ENCODE results near the gene TSKU.
"Not testable (repeated sequence)": the region's sequence is repeated elsewhere in the genome, so short reads cannot be mapped to it uniquely, and the experiment has no call there.

Gene TSKU

GRCh38 chr11:76783896-76784813, 999 bp downstream of the TSKU start:
- DNase-seq (ENCODE audit: low read depth): peak; percentile 62

GRCh38 chr11:76785513-76785912, 2.4 kb downstream of the TSKU start:
- H3K4me3 ChIP-seq (ENCODE audit: low read depth, low read length): peak overlapping the region; percentile 95
- no peak for DNase-seq (ENCODE audit: low read depth)

More at GRCh38 chr11:76783896-76784813, 999 bp downstream of the TSKU start:
- peak overlapping the region; percentile 95 for H3K4me3 ChIP-seq (ENCODE audit: low read depth, low read length)

GRCh38 chr11:76786016-76786415, 2.9 kb downstream of the TSKU start:
- no peak overlapping the region for H3K4me3 ChIP-seq (ENCODE audit: low read depth, low read length)
- DNase-seq (ENCODE audit: low read depth): no peak

DNA sequence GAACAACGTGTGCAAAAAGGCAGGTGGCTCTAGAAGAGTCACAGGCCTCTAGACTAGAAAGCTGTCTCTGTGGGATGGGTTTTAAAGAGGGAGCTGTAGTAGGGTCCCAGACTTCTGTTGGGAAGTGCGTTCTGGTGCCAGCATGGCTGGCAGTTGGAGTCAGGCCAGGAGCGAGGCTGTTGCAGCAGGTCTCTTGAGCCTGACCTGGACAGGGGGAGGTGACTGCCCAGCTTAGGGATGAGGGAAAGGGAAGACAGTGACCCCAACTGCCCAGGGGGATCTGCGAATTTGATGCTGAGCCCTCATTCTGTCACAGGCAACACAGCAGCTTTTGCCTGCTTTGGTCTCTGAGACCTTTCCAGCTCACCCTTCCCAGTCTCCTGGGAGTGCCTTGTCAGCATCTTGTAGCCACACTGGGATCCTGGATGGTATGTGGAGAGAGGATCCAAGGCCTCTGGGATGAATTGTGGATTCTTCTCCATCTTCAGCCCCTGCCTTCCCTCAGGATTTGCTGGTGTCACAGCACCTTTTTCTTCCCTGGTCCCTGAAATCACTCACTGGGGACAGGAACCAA, 3.4 kb downstream of the TSKU start:
- no peak for DNase-seq (ENCODE audit: low read depth)
- H3K4me3 ChIP-seq (ENCODE audit: low read depth, low read length): no peak overlapping the region

GRCh38 chr11:76787271-76787670, 4.1 kb downstream of the TSKU start:
- no peak for DNase-seq (ENCODE audit: low read depth)
- no peak overlapping the region for H3K4me3 ChIP-seq (ENCODE audit: low read depth, low read length)

GRCh38 chr11:76787911-76788596, 4.9 kb downstream of the TSKU start:
- peak; percentile 64 for DNase-seq (ENCODE audit: low read depth)

GRCh38 chr11:76788661-76789442, 5.7 kb downstream of the TSKU start:
- DNase-seq (ENCODE audit: low read depth): no peak
- H3K4me3 ChIP-seq (ENCODE audit: low read depth, low read length): no peak overlapping the region

More at GRCh38 chr11:76787911-76788596, 4.9 kb downstream of the TSKU start:
- no peak overlapping the region for H3K4me3 ChIP-seq (ENCODE audit: low read depth, low read length)

DNA sequence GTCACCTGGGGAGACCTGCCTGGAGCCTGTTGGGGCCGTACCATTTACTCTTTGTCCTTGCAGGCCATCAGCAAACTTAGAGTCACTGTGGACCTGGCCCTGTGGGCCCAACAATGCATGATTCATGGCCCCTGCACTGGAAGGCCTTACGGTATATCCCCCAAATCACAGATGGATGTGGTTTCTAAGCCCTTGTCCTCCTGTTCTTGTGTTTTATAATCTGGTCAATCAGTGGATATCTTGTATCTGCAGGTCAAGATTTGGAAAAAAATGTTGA, 6.2 kb downstream of the TSKU start:
- DNase-seq (ENCODE audit: low read depth): no peak
- H3K4me3 ChIP-seq (ENCODE audit: low read depth, low read length): no peak overlapping the region

- no peak for DNase-seq (ENCODE audit: low read depth)
- H3K4me3 ChIP-seq (ENCODE audit: low read depth, low read length): no peak overlapping the region
Observed at GRCh38 chr11:76790251-76790650, 7.1 kb downstream of the TSKU start.

GRCh38 chr11:76791002-76791770, 8.0 kb downstream of the TSKU start:
- H3K4me3 ChIP-seq (ENCODE audit: low read depth, low read length); DNase-seq (ENCODE audit: low read depth): not testable (repeated sequence)

- no peak overlapping the region for H3K4me3 ChIP-seq (ENCODE audit: low read depth, low read length)
- DNase-seq (ENCODE audit: low read depth): peak; percentile 72
Observed at GRCh38 chr11:76791861-76792260, 8.7 kb downstream of the TSKU start.

DNA sequence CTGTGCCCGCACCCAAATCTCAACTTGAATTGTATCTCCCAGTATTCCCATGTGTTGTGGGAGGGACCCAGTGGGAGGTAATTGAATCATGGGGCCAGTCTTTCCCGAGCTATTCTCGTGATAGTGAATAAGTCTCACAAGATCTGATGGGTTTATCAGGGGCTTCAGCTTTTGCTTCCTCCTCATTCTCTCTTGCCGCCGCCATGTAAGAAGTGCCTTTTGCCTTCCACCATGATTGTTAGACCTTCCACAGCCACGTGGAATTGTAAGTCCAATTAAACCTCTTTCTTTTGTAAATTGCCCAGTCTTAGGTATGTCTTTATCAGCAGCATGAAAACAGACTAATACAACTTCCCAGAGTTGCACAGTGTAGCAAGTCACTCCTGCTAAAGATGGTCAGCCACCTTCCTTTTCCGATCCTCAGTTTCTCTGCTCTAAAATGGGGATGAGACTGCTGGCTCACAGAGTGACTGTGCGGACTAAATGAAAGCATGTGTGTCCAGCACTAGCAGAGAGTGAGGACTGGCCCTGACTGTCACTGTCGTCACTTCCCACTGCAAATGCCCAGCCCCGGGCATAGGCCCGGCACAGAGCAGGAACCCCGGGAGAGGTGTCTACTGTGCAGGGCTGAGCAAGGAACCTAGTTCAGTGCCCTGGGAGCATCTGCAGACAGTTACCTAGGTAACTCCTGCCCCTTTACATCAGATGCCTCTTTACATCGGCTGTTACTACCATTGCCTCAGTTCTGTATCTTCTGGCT, 9.5 kb downstream of the TSKU start:
- H3K4me3 ChIP-seq (ENCODE audit: low read depth, low read length): no peak overlapping the region
- DNase-seq (ENCODE audit: low read depth): no peak

DNA sequence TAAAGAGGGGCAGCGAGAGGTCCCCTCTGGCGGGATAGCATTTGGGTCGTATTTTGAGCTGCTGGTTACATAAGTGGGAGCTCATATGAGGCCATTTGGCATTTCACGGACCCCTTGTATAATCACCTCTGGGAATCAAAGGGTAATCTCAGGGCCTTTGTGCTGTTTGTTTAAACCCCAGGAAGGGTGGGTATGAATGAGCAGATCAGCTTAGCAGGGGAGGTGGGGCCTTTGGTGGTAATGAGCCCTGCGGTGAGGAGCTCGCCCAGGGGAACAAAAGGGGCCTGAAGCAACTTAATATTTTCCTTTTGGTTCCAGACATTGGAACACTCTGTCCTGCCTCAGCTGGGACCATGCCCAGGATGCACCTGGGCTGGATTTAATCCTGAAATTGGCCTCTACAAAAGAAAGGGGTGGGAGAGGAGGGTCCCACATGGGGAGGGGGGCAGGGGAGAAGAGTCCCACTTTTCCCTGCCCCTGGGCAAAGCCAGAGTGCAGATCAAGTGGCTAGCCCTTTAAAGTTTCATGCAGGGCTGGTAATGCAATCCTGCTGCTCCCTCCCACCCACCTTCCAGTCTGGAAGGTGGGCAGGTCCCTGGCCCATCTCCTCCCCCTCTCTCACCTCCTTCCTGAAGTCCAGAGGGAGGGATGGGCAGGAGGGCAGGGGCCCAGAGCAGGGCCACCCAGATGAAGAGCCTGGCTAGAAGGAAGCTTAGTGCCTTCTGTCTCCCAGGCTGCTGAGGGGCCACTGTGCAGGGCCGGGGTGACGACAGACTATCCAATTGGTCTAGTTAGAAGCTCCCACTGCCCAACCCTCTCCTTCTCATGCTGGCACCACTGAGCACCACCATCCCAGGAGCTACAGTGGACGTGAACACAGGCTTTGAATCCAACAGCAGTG, 10.5 kb downstream of the TSKU start:
- DNase-seq (ENCODE audit: low read depth): peak; percentile 62
- H3K4me3 ChIP-seq (ENCODE audit: low read depth, low read length): no peak overlapping the region

DNA sequence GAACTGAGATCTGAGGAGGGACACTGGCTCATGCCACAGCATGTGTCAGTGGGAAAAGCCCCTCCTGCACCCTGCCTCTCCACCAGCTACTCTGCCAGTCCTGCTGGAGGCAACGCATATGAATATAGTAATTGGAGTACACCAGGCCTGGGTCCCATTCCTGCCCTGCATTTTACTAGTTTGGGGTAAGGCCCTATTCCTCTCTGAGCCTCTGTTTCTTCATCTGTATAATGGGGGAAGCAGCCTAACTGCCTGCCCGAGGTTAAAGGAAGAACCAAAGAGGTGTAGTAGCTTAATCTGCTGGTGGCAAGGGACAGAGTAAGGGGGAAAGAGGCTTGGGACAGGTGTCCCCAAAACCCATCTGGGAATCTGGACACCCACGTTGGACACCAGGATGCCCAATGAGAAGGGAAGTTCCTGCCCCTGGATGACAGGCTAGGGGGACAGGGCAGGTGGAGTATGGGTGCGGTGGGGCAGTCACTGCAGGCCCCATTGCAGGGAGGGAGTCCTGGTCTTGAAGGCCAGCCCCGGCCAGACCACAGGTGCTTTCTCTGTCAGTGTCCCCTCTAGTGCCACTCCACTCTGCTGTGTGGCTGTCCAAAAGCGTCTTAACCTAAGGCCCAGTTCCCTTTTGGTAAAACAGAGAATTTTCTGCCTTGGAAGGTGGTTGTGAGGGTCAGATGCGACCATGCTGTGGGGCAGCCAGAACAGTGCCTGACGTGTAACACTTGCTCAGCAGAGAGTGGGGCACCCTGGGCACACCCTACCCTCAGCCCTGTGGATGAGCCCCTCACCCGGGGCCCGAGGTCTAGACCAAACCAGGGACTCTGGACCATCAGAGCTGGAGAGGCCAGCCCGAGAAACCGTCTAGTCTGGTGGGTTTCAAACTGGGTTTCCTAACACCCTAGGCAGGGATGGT, 11.5 kb downstream of the TSKU start:
- DNase-seq (ENCODE audit: low read depth): no peak
- no peak overlapping the region for H3K4me3 ChIP-seq (ENCODE audit: low read depth, low read length)

DNA sequence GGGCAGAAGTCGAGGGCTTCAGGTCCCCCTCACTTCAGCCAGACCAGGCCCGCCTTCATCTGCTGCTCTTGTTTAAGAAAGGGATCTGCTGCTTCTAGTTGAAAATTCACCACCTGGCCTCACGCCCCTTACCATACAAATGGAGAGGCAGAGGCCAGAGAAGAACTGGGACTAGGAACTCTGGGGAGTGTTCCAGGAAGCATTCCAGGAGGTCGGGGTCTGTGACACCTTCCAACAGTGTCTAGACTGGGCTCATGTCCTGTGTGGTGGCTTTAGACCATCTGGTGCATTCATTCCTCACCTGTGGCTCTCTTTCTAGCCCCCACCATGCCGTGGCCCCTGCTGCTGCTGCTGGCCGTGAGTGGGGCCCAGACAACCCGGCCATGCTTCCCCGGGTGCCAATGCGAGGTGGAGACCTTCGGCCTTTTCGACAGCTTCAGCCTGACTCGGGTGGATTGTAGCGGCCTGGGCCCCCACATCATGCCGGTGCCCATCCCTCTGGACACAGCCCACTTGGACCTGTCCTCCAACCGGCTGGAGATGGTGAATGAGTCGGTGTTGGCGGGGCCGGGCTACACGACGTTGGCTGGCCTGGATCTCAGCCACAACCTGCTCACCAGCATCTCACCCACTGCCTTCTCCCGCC, 12.3 kb downstream of the TSKU start:
- no peak overlapping the region for H3K4me3 ChIP-seq (ENCODE audit: low read depth, low read length)
- DNase-seq (ENCODE audit: low read depth): no peak

DNA sequence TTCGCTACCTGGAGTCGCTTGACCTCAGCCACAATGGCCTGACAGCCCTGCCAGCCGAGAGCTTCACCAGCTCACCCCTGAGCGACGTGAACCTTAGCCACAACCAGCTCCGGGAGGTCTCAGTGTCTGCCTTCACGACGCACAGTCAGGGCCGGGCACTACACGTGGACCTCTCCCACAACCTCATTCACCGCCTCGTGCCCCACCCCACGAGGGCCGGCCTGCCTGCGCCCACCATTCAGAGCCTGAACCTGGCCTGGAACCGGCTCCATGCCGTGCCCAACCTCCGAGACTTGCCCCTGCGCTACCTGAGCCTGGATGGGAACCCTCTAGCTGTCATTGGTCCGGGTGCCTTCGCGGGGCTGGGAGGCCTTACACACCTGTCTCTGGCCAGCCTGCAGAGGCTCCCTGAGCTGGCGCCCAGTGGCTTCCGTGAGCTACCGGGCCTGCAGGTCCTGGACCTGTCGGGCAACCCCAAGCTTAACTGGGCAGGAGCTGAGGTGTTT, 12.8 kb downstream of the TSKU start:
- H3K4me3 ChIP-seq (ENCODE audit: low read depth, low read length): no peak overlapping the region

More for the DNA sequence above, 12.8 kb downstream of the TSKU start:
- DNase-seq (ENCODE audit: low read depth): no peak

Measured in skeletal muscle cell (primary cell).